Panc1 (cell line): Measurements from ENCODE around the gene MAL.

Experiments used
- POLR2AphosphoS5 ChIP-seq: IDR thresholded peaks from 2 replicates; pipeline ENCODE4 v1.6.1; 2012; ENCODE audit warnings: mild to moderate bottlenecking, low read depth, low read length, moderate library complexity
- SIN3A ChIP-seq: IDR thresholded peaks from 2 replicates; pipeline ENCODE4 v1.6.1; 2012; ENCODE audit warnings: low read depth, mild to moderate bottlenecking, low read length, moderate library complexity, borderline replicate concordance; ENCODE audit not compliant: insufficient read depth
- TF ChIP-seq, protein P1 (sequence below): fragments of 450-650 bp; IDR thresholded peaks from 2 replicates; pipeline ENCODE4 v1.5.1; 2017; ENCODE audit warnings: mild to moderate bottlenecking
- TF ChIP-seq, protein P2 (sequence below), 2 experiments: IDR thresholded peaks; 2 replicates each; pipeline ENCODE4 v1.6.1; 2011 to 2012; ENCODE audit warnings: low read depth in 2 of 2, control low read depth in 1 of 2, low read length in 1 of 2, mild to moderate bottlenecking in 1 of 2, moderate library complexity in 1 of 2; ENCODE audit not compliant: insufficient read depth in 1 of 2

DNA sequence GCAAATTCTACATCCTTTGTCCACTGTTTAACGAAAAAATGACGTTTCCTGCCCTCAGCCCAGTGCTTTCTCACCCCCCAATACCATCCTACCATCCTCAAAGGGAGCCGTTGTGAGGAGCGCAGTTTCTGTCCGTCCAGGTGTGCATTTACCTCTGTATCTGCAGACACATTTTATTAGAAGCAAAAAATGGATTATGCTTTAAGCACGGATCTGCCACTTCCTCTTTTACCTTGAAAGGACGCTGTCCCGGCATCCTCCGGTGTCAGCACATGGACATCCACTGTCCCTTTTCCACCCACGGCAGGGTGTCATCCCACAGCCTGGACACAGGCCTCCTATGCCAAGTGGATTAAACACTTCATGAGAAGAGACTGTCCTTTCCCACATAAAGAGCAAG, 7.2 kb upstream of the MAL start:
- TF ChIP-seq SIN3A, result no peak
- no peak for TF ChIP-seq POLR2AphosphoS5
- TF ChIP-seq, protein P1, sequence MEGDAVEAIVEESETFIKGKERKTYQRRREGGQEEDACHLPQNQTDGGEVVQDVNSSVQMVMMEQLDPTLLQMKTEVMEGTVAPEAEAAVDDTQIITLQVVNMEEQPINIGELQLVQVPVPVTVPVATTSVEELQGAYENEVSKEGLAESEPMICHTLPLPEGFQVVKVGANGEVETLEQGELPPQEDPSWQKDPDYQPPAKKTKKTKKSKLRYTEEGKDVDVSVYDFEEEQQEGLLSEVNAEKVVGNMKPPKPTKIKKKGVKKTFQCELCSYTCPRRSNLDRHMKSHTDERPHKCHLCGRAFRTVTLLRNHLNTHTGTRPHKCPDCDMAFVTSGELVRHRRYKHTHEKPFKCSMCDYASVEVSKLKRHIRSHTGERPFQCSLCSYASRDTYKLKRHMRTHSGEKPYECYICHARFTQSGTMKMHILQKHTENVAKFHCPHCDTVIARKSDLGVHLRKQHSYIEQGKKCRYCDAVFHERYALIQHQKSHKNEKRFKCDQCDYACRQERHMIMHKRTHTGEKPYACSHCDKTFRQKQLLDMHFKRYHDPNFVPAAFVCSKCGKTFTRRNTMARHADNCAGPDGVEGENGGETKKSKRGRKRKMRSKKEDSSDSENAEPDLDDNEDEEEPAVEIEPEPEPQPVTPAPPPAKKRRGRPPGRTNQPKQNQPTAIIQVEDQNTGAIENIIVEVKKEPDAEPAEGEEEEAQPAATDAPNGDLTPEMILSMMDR, result no peak
- TF ChIP-seq, protein P2, sequence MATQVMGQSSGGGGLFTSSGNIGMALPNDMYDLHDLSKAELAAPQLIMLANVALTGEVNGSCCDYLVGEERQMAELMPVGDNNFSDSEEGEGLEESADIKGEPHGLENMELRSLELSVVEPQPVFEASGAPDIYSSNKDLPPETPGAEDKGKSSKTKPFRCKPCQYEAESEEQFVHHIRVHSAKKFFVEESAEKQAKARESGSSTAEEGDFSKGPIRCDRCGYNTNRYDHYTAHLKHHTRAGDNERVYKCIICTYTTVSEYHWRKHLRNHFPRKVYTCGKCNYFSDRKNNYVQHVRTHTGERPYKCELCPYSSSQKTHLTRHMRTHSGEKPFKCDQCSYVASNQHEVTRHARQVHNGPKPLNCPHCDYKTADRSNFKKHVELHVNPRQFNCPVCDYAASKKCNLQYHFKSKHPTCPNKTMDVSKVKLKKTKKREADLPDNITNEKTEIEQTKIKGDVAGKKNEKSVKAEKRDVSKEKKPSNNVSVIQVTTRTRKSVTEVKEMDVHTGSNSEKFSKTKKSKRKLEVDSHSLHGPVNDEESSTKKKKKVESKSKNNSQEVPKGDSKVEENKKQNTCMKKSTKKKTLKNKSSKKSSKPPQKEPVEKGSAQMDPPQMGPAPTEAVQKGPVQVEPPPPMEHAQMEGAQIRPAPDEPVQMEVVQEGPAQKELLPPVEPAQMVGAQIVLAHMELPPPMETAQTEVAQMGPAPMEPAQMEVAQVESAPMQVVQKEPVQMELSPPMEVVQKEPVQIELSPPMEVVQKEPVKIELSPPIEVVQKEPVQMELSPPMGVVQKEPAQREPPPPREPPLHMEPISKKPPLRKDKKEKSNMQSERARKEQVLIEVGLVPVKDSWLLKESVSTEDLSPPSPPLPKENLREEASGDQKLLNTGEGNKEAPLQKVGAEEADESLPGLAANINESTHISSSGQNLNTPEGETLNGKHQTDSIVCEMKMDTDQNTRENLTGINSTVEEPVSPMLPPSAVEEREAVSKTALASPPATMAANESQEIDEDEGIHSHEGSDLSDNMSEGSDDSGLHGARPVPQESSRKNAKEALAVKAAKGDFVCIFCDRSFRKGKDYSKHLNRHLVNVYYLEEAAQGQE (IDR thresholded peaks at IDR 0.05; ENCODE audit: insufficient read depth in 1 of 2, low read depth in 2 of 2, low read length in 1 of 2), result no peak
